GM18502 (cell line): Measurements from ENCODE around the gene FGFR3.

Source experiments
- ATAC-seq: cut with Tn5 transposase; IDR thresholded peaks from one replicate; pipeline ENCODE4 v1.9.1; 2021; ENCODE audit warnings: mild to moderate bottlenecking; ENCODE audit not compliant: unreplicated experiment, poor library complexity

The FGFR3 gene

GRCh38 chr4:1813231-1813630, 20.1 kb downstream of the FGFR3 start:
- ATAC-seq, result no peak

GRCh38 chr4:1813915-1814314, 20.8 kb downstream of the FGFR3 start:
- ATAC-seq, result no peak

GRCh38 chr4:1814453-1814852, 21.4 kb downstream of the FGFR3 start:
- ATAC-seq, result no peak

- ATAC-seq, result no peak
Measured at GRCh38 chr4:1815096-1815996, 22.3 kb downstream of the FGFR3 start.

GRCh38 chr4:1815997-1816860, 23.1 kb downstream of the FGFR3 start:
- no peak for ATAC-seq

- no peak for ATAC-seq
Measured at GRCh38 chr4:1819284-1819683, 26.2 kb downstream of the FGFR3 start.

- ATAC-seq, result no peak
Measured at GRCh38 chr4:1819816-1820215, 26.7 kb downstream of the FGFR3 start.

GRCh38 chr4:1821679-1822567, 28.8 kb downstream of the FGFR3 start:
- no peak for ATAC-seq

GRCh38 chr4:1822568-1823544, 29.8 kb downstream of the FGFR3 start:
- ATAC-seq, result no peak

GRCh38 chr4:1823545-1823932, 30.4 kb downstream of the FGFR3 start:
- no peak for ATAC-seq

- ATAC-seq, result no peak
Measured at GRCh38 chr4:1824746-1825145, 31.7 kb downstream of the FGFR3 start.

GRCh38 chr4:1825326-1825725, 32.2 kb downstream of the FGFR3 start:
- ATAC-seq, result no peak

- no peak for ATAC-seq
Measured at GRCh38 chr4:1826531-1827350, 33.6 kb downstream of the FGFR3 start.

GRCh38 chr4:1830234-1830633, 37.1 kb downstream of the FGFR3 start:
- ATAC-seq, result no peak

GRCh38 chr4:1830642-1831228, 37.6 kb downstream of the FGFR3 start:
- no peak for ATAC-seq

GRCh38 chr4:1831331-1831730, 38.2 kb downstream of the FGFR3 start:
- no peak for ATAC-seq

- no peak for ATAC-seq
Measured at GRCh38 chr4:1832690-1833089, 39.6 kb downstream of the FGFR3 start.
